GM18868 (cell line): Measurements from ENCODE around the gene B3GALT6.

Source experiments
- ATAC-seq: cut with Tn5 transposase; IDR thresholded peaks from one replicate; pipeline ENCODE4 v1.9.1; 2021; ENCODE audit warnings: mild to moderate bottlenecking, moderate library complexity; ENCODE audit not compliant: unreplicated experiment

The B3GALT6 gene

GRCh38 chr1:1259951-1260600 lies 28.0 kb downstream of the B3GALT6 start:
- no peak for ATAC-seq

GRCh38 chr1:1260843-1261560 lies 29.0 kb downstream of the B3GALT6 start:
- no peak for ATAC-seq

- no peak for ATAC-seq
These were observed 30.0 kb downstream of the B3GALT6 start for GRCh38 chr1:1262071-1262470.

- ATAC-seq = no peak
These were observed 30.7 kb downstream of the B3GALT6 start for GRCh38 chr1:1262758-1263157.

GRCh38 chr1:1264026-1264425 lies 32.0 kb downstream of the B3GALT6 start:
- ATAC-seq = no peak

GRCh38 chr1:1264868-1265272 lies 32.8 kb downstream of the B3GALT6 start:
- no peak for ATAC-seq

GRCh38 chr1:1267488-1268283 lies 35.6 kb downstream of the B3GALT6 start:
- ATAC-seq = no peak

- ATAC-seq = no peak
These were observed 36.2 kb downstream of the B3GALT6 start for GRCh38 chr1:1268284-1268682.

GRCh38 chr1:1270813-1271212 lies 38.8 kb downstream of the B3GALT6 start:
- ATAC-seq = no peak

GRCh38 chr1:1272341-1273208 lies 40.5 kb downstream of the B3GALT6 start:
- ATAC-seq = no peak

- no peak for ATAC-seq
These were observed 41.1 kb downstream of the B3GALT6 start for GRCh38 chr1:1273209-1273511.

GRCh38 chr1:1273512-1274298 lies 41.7 kb downstream of the B3GALT6 start, which contains the start of gene UBE2J2:
UBE2J2 (minus strand) TSS chr1:1273854; CDS start chr1:1267992, 5,862 bp downstream.
- ATAC-seq = peak; percentile 88

- ATAC-seq = no peak
These were observed 42.4 kb downstream of the B3GALT6 start for GRCh38 chr1:1274299-1274930.

- ATAC-seq = no peak
These were observed 42.9 kb downstream of the B3GALT6 start for GRCh38 chr1:1274931-1275431.

- no peak for ATAC-seq
These were observed 43.8 kb downstream of the B3GALT6 start for GRCh38 chr1:1275836-1276235.

- ATAC-seq = no peak
These were observed 46.6 kb downstream of the B3GALT6 start for GRCh38 chr1:1278620-1279019.

GRCh38 chr1:1279028-1279427 lies 47.0 kb downstream of the B3GALT6 start:
- ATAC-seq = no peak

GRCh38 chr1:1280782-1281481 lies 48.9 kb downstream of the B3GALT6 start:
- ATAC-seq = no peak
